Suprapubic skin (tissue), 4 donors: Measurements from ENCODE around the gene CPN2. TPM values are rescaled to one million over a fixed set of nuclear protein-coding genes. Genes with fewer than 3 reads are reported as not detected.

ENCODE experiments used
- DNase-seq, 2 donors: peaks; one replicate each; pipeline ENCODE4 v3.0.0-alpha.2; 2019; ENCODE audit warnings: low spot score in 2 of 2
- H3K27ac ChIP-seq: fragments of 200-600 bp; sonication (generic); one replicate; pipeline ENCODE4 v1.5.1; 2019
- H3K27me3 ChIP-seq: fragments of 200-600 bp; sonication (generic); one replicate; pipeline ENCODE4 v1.5.1; 2019
- H3K36me3 ChIP-seq: fragments of 200-600 bp; sonication (generic); one replicate; pipeline ENCODE4 v1.5.1; 2019
- H3K4me1 ChIP-seq: fragments of 200-600 bp; sonication (generic); one replicate; pipeline ENCODE4 v1.5.1; 2019
- H3K4me3 ChIP-seq: fragments of 200-600 bp; sonication (generic); one replicate; pipeline ENCODE4 v1.5.1; 2019; ENCODE audit warnings: mild to moderate bottlenecking
- H3K9me3 ChIP-seq: fragments of 200-600 bp; sonication (generic); one replicate; pipeline ENCODE4 v1.5.1; 2019
- CTCF ChIP-seq, 2 donors: fragments of 200-600 bp in 1 of 2; fragments of 450-650 bp in 1 of 2; sonication (generic) in 1 of 2; IDR thresholded peaks; one replicate each; pipeline ENCODE4 v1.5.1; 2016 to 2019; ENCODE audit warnings: antibody characterized with exemption in 2 of 2, mild to moderate bottlenecking in 1 of 2, moderate library complexity in 1 of 2
- EP300 ChIP-seq: sonication (generic); formaldehyde crosslinking; IDR thresholded peaks from one replicate; pipeline ENCODE4 v1.6.1; 2017; ENCODE audit warnings: antibody characterized with exemption
- POLR2A ChIP-seq, 2 donors: fragments of 450-650 bp; IDR thresholded peaks; one replicate each; pipeline ENCODE4 v1.6.1; 2017; ENCODE audit warnings: antibody characterized with exemption in 2 of 2, mild to moderate bottlenecking in 2 of 2, moderate library complexity in 2 of 2
- POLR2AphosphoS5 ChIP-seq, 3 donors: sonication (generic); formaldehyde crosslinking; IDR thresholded peaks; one replicate each; pipeline ENCODE4 v1.6.1; 2017; ENCODE audit warnings: antibody characterized with exemption in 3 of 3
- WGBS: methylation state at CpG from one replicate; pipeline ENCODE4 v1.1.5; 2018; 5-methylcytosine and 5-hydroxymethylcytosine counted together
- total RNA-seq, 4 donors: library from RNA; depleted of rRNA; stranded (reverse); fragments of >200 nt; gene quantifications; one replicate each; pipeline ENCODE4 v1.1.0, GENCODE V29; 2016

The CPN2 gene
- total RNA-seq, 4 donors from 2014 or later: not detected

GRCh38 chr3:194386066-194386465 lies 34.9 kb upstream of the CPN2 start:
- no peak overlapping the region for H3K4me3 ChIP-seq
- H3K36me3 ChIP-seq: no peaks in the 10 kb centered on the region
- no peaks in the 10 kb centered on the region for H3K9me3 ChIP-seq
- no peak for DNase-seq
- WGBS: 58% methylated on average over 15 of the region's 15 CpGs
- H3K4me1 ChIP-seq: peaks cover 4% of the 10 kb centered on the region
- no peak overlapping the region for H3K27ac ChIP-seq
- peaks cover 24% of the 10 kb centered on the region for H3K27me3 ChIP-seq
- TF ChIP-seq POLR2A (IDR thresholded peaks at IDR 0.05) (no peak), POLR2AphosphoS5 (IDR thresholded peaks at IDR 0.05) (no peak), EP300 (no peak), CTCF (IDR thresholded peaks at IDR 0.05) (no peak)

- no peaks in the 10 kb centered on the region for H3K9me3 ChIP-seq
- H3K27me3 ChIP-seq: peaks cover 32% of the 10 kb centered on the region
- H3K27ac ChIP-seq: no peak overlapping the region
- no peak for TF ChIP-seq EP300
- TF ChIP-seq POLR2A (IDR thresholded peaks at IDR 0.05): no peak
- no peak for TF ChIP-seq POLR2AphosphoS5 (IDR thresholded peaks at IDR 0.05)
- no peak for TF ChIP-seq CTCF (IDR thresholded peaks at IDR 0.05)
- DNase-seq: peak in 1 of 2 donors; percentile 45
- no peak overlapping the region for H3K4me3 ChIP-seq
- H3K4me1 ChIP-seq: peaks cover 4% of the 10 kb centered on the region
- no peaks in the 10 kb centered on the region for H3K36me3 ChIP-seq
- WGBS: 97% methylated on average over 12 of the region's 12 CpGs
Observed at GRCh38 chr3:194384569-194385001, 33.5 kb upstream of the CPN2 start.

- TF ChIP-seq EP300: no peak
- no peak for TF ChIP-seq POLR2AphosphoS5 (IDR thresholded peaks at IDR 0.05)
- TF ChIP-seq CTCF (IDR thresholded peaks at IDR 0.05): no peak
- no peak for TF ChIP-seq POLR2A (IDR thresholded peaks at IDR 0.05)
- 79% methylated on average over 6 of the region's 6 CpGs for WGBS
- peak in 1 of 2 donors; percentile 40 for DNase-seq
- no peaks in the 10 kb centered on the region for H3K9me3 ChIP-seq
- H3K4me1 ChIP-seq: peaks cover 4% of the 10 kb centered on the region
- peaks cover 32% of the 10 kb centered on the region for H3K27me3 ChIP-seq
- H3K4me3 ChIP-seq: no peak overlapping the region
- no peaks in the 10 kb centered on the region for H3K36me3 ChIP-seq
- H3K27ac ChIP-seq: no peak overlapping the region
Observed at GRCh38 chr3:194384156-194384555, 33.0 kb upstream of the CPN2 start.

- 92% methylated on average over 14 of the region's 14 CpGs for WGBS
- Histone ChIP-seq H3K4me3 (no peak overlapping the region), H3K36me3 (no peaks in the 10 kb centered on the region), H3K4me1 (peaks cover 4% of the 10 kb centered on the region), H3K9me3 (no peaks in the 10 kb centered on the region), H3K27ac (no peak overlapping the region), H3K27me3 (peaks cover 32% of the 10 kb centered on the region)
- DNase-seq: peak in 1 of 2 donors; percentile 59
- TF ChIP-seq POLR2A (IDR thresholded peaks at IDR 0.05) (no peak), CTCF (IDR thresholded peaks at IDR 0.05) (no peak), EP300 (no peak), POLR2AphosphoS5 (IDR thresholded peaks at IDR 0.05) (no peak)
Observed at GRCh38 chr3:194383276-194383940, 32.3 kb upstream of the CPN2 start.

GRCh38 chr3:194382892-194383223 lies 31.7 kb upstream of the CPN2 start:
- 90% methylated on average over 9 of the region's 9 CpGs for WGBS
- Histone ChIP-seq H3K27ac (no peak overlapping the region), H3K4me1 (peaks cover 4% of the 10 kb centered on the region), H3K9me3 (no peaks in the 10 kb centered on the region), H3K27me3 (peaks cover 32% of the 10 kb centered on the region), H3K4me3 (no peak overlapping the region), H3K36me3 (no peaks in the 10 kb centered on the region)
- TF ChIP-seq CTCF (IDR thresholded peaks at IDR 0.05): no peak
- peak in 1 of 2 donors; percentile 54 for DNase-seq
